HCT116 (cell line): ENCODE measurements around the gene SYTL3. TPM values are rescaled to one million over a fixed set of nuclear protein-coding genes. Genes with fewer than 3 reads are reported as not detected.

Source experiments
- ATAC-seq: fragments of 200-7000 bp; cut with Tn5 transposase; 2 replicates; pipeline ENCODE4 v1.9.1; 2020; ENCODE audit warnings: mild to moderate bottlenecking, moderate library complexity
- BruUV-seq: library from RNA; stranded (reverse); fragments of 400-500 nt; replicated peaks from 2 replicates; lab custom pipeline; 2021; lab: Mats Ljungman, UMichigan
- CTCF ChIA-PET: fragments of 300-600 bp; sonication (Branson Sonifier 250); formaldehyde crosslinking; loops from one replicate; lab custom pipeline; 2021; ENCODE audit warnings: antibody characterized with exemption; lab: Charles Lee
- POLR2A ChIA-PET: fragments of 300-600, 350-600 bp; sonication (Branson Sonifier 250); formaldehyde crosslinking; loops from one replicate; lab custom pipeline; 2021; ENCODE audit warnings: antibody characterized with exemption; lab: Charles Lee
- RAD21 ChIA-PET, 2 experiments: fragments of 300-600 bp; sonication (Branson Sonifier 250); formaldehyde crosslinking; loops; one replicate each; lab custom pipeline; 2023; ENCODE audit warnings: low total read pairs in 2 of 2; ENCODE audit not compliant: uncharacterized antibody in 2 of 2, unreplicated experiment in 2 of 2, low non-redundant PET in 1 of 2; lab: Charles Lee
- DNase-seq: peaks from one replicate; pipeline ENCODE4 v3.0.0-alpha.2; 2010; ENCODE audit warnings: low read depth, low spot score
- H2AFZ ChIP-seq: fragments of 200-600 bp; shearing (Covaris generic), sonication (generic); 2 replicates; pipeline ENCODE4 v1.6.1; 2017; ENCODE audit warnings: low read depth, mixed run types, mixed read lengths, antibody characterized with exemption, low read length; ENCODE audit not compliant: poor library complexity, severe bottlenecking
- H3K27ac ChIP-seq: 2 replicates; pipeline ENCODE4 v1.5.1; 2012; ENCODE audit warnings: low read depth, low read length
- H3K27me3 ChIP-seq: fragments of 200-600 bp; sonication (generic); 2 replicates; pipeline ENCODE4 v1.6.1; 2016; ENCODE audit warnings: mixed run types, low read length, mixed read lengths; ENCODE audit not compliant: insufficient read depth
- H3K36me3 ChIP-seq, 2 experiments: fragments of 200-500 bp in 1 of 2; fragments of 200-600 bp in 1 of 2; sonication (Bioruptor generic) in 1 of 2; sonication (generic) in 1 of 2; 2 replicates each; pipeline versions ENCODE4 v1.5.1 to v1.6.1; 2014 to 2016; ENCODE audit warnings: low read length in 2 of 2, inconsistent platforms in 1 of 2, mixed read lengths in 1 of 2, mixed run types in 1 of 2; ENCODE audit not compliant: insufficient read depth in 2 of 2, control insufficient read depth in 1 of 2
- H3K4me1 ChIP-seq, 2 experiments: fragments of 200-600 bp in 1 of 2; sonication (generic) in 1 of 2; 2 replicates each; pipeline versions ENCODE4 v1.5.1 to v1.6.1; 2012 to 2017; ENCODE audit warnings: low read length in 2 of 2, inconsistent platforms in 1 of 2, mild to moderate bottlenecking in 1 of 2, mixed read lengths in 1 of 2, mixed run types in 1 of 2, moderate library complexity in 1 of 2; ENCODE audit not compliant: insufficient read depth in 2 of 2, control insufficient read depth in 1 of 2
- H3K4me2 ChIP-seq: fragments of 200-600 bp; sonication (generic); 2 replicates; pipeline ENCODE4 v1.6.1; 2017; ENCODE audit warnings: mixed run types, low read length, mixed read lengths
- H3K4me3 ChIP-seq, 2 experiments: fragments of 200-600 bp in 1 of 2; sonication (generic) in 1 of 2; replicated peaks in 1 of 2; 2 replicates each; pipeline ENCODE4 v1.5.1; 2011 to 2016; ENCODE audit warnings: low read length in 2 of 2, control low read depth in 1 of 2, low read depth in 1 of 2, mild to moderate bottlenecking in 1 of 2, mixed read lengths in 1 of 2, mixed run types in 1 of 2
- H3K79me2 ChIP-seq: fragments of 200-600 bp; sonication (generic); 2 replicates; pipeline ENCODE4 v1.6.1; 2017; ENCODE audit warnings: mild to moderate bottlenecking, mixed run types, low read length, moderate library complexity, mixed read lengths; ENCODE audit not compliant: insufficient read depth
- H3K9ac ChIP-seq: fragments of 200-600 bp; sonication (generic); 2 replicates; pipeline ENCODE4 v1.6.1; 2016; ENCODE audit warnings: low read length, mixed read lengths
- H3K9me2 ChIP-seq: fragments of 200-600 bp; sonication (generic), shearing (Covaris generic); 2 replicates; pipeline ENCODE4 v1.6.1; 2017; ENCODE audit warnings: mixed run types, mild to moderate bottlenecking, moderate library complexity; ENCODE audit not compliant: insufficient read depth
- H3K9me3 ChIP-seq, 2 experiments: fragments of 200-500 bp in 1 of 2; fragments of 200-600 bp in 1 of 2; sonication (Bioruptor generic) in 1 of 2; sonication (generic) in 1 of 2; 2 replicates each; pipeline ENCODE4 v1.6.1; 2014 to 2017; ENCODE audit warnings: low read length in 2 of 2, mixed read lengths in 2 of 2, inconsistent platforms in 1 of 2, low read depth in 1 of 2, mild to moderate bottlenecking in 1 of 2, mixed run types in 1 of 2, moderate library complexity in 1 of 2; ENCODE audit not compliant: control insufficient read depth in 1 of 2, insufficient read depth in 1 of 2
- H4K20me1 ChIP-seq: fragments of 200-600 bp; sonication (generic), shearing (Covaris generic); 2 replicates; pipeline ENCODE4 v1.6.1; 2017; ENCODE audit warnings: mixed run types, mild to moderate bottlenecking, moderate library complexity; ENCODE audit not compliant: insufficient read depth
- CBX3 ChIP-seq: IDR thresholded peaks from 2 replicates; pipeline ENCODE4 v1.6.1; 2012; ENCODE audit warnings: low read depth
- CTCF ChIP-seq, 3 experiments: fragments of 200-600 bp in 1 of 3; sonication (generic) in 1 of 3; IDR thresholded peaks in 2 of 3; conservative IDR thresholded peaks in 1 of 3; 2 replicates each; pipeline ENCODE4 v1.5.1; 2012 to 2017; ENCODE audit warnings: low read depth in 2 of 3, low read length in 2 of 3, antibody characterized with exemption in 1 of 3, borderline replicate concordance in 1 of 3, control low read depth in 1 of 3, mild to moderate bottlenecking in 1 of 3, mixed read lengths in 1 of 3, mixed run types in 1 of 3, moderate library complexity in 1 of 3; ENCODE audit not compliant: insufficient read depth in 1 of 3
- EZH2phosphoT487 ChIP-seq: fragments of 200-600 bp; IDR thresholded peaks from 2 replicates; pipeline ENCODE4 v1.6.1; 2018; ENCODE audit warnings: antibody characterized with exemption, borderline replicate concordance
- FOSL1 ChIP-seq: IDR thresholded peaks from 2 replicates; pipeline ENCODE4 v1.6.1; 2012; ENCODE audit warnings: low read depth
- POLR2A ChIP-seq: IDR thresholded peaks from 2 replicates; pipeline ENCODE4 v1.7.0; 2011; ENCODE audit warnings: borderline replicate concordance; ENCODE audit not compliant: insufficient read depth, insufficient read length; ENCODE audit errors: extremely low read depth
- POLR2AphosphoS5 ChIP-seq: IDR thresholded peaks from 2 replicates; pipeline ENCODE4 v1.6.1; 2011; ENCODE audit warnings: mild to moderate bottlenecking, low read depth, low read length, moderate library complexity
- REST ChIP-seq: IDR thresholded peaks from 2 replicates; pipeline ENCODE4 v1.6.1; 2012; ENCODE audit warnings: low read depth
- SRF ChIP-seq: IDR thresholded peaks from 2 replicates; pipeline ENCODE4 v1.6.1; 2012; ENCODE audit warnings: low read depth
- TCF7L2 ChIP-seq: IDR thresholded peaks from 2 replicates; pipeline ENCODE4 v1.7.0; 2011; ENCODE audit warnings: borderline replicate concordance, inconsistent platforms; ENCODE audit not compliant: insufficient read depth, insufficient read length; ENCODE audit errors: extremely low read depth
- YY1 ChIP-seq: IDR thresholded peaks from 2 replicates; pipeline ENCODE4 v1.6.1; 2011; ENCODE audit warnings: low read length, low read depth, moderate library complexity, mild to moderate bottlenecking; ENCODE audit not compliant: insufficient replicate concordance; ENCODE audit errors: extremely low read depth
- ZFX ChIP-seq: fragments of 450-650 bp; IDR thresholded peaks from 2 replicates; pipeline ENCODE4 v1.6.1; 2017
- ZNF274 ChIP-seq: fragments of 200-500 bp; sonication (Bioruptor generic); IDR thresholded peaks from 2 replicates; pipeline ENCODE4 v1.6.1; 2014; ENCODE audit warnings: mild to moderate bottlenecking, low read depth, low read length, inconsistent platforms
- intact Hi-C: fragments of 100-400 bp; cut with micrococcal nuclease; formaldehyde crosslinking; loops from 2 replicates; pipeline ENCODE4 v1.10.0; 2022
- total RNA-seq: library from RNA; stranded (reverse); gene quantifications from one replicate; pipeline ENCODE4 v1.2.1, GENCODE V29; 2021; ENCODE audit not compliant: unreplicated experiment
- TF ChIP-seq, protein P1 (sequence below): IDR thresholded peaks from 2 replicates; pipeline ENCODE4 v1.6.1; 2011; ENCODE audit warnings: mild to moderate bottlenecking, low read length, moderate library complexity; ENCODE audit not compliant: insufficient replicate concordance; ENCODE audit errors: extremely low read depth
- TF ChIP-seq, protein P2 (sequence below): IDR thresholded peaks from 2 replicates; pipeline ENCODE4 v1.6.1; 2012

Gene SYTL3
- total RNA-seq, 1 experiment from 2014 or later, result 55.3 TPM

- ChIA-PET CTCF (interaction anchor here (0.6 to 2.1 kb wide), 8 partner anchors 9 to 404 kb away, joined by 3 to 21 read pairs (median 4); no protein-coding TSS in a partner anchor), RAD21 (interaction anchor here (0.6 to 1.4 kb wide), 5 partner anchors 12 to 123 kb away, joined by 3 to 5 read pairs (median 4); no protein-coding TSS in a partner anchor), POLR2A (interaction anchor here (0.5 to 4.4 kb wide), 13 partner anchors 9 to 171 kb away, joined by 3 to 35 read pairs (median 6); no protein-coding TSS in a partner anchor)
- Histone ChIP-seq H3K27me3 (no peaks in the 10 kb centered on the region), H4K20me1 (no peaks in the 10 kb centered on the region), H3K9me3 (no peaks in the 10 kb centered on the region), H3K4me2 (peak overlapping the region; percentile 64), H3K9me2 (no peaks in the 10 kb centered on the region), H3K36me3 (peaks cover 0 to 56% of the 10 kb centered on the region in 2 experiments; a peak in 2 of 4 replicates), H3K4me1 (peaks cover 45 to 79% of the 10 kb centered on the region in 2 experiments), H3K27ac (peak overlapping the region; percentile 97), H3K79me2 (peaks cover 76% of the 10 kb centered on the region), H3K4me3 (no peak overlapping the region; a peak in 1 of 4 replicates), H2AFZ (no peak overlapping the region), H3K9ac (peak overlapping the region; percentile 74)
- DNase-seq (peak; percentile 100), ATAC-seq (peak; percentile 85)
- no TSS peak for BruUV-seq
- no peak for TF ChIP-seq EZH2phosphoT487
- TF ChIP-seq REST, result no peak
- TF ChIP-seq CTCF (IDR thresholded peaks at IDR 0.05 in 2 of 3, conservative IDR thresholded peaks at IDR 0.05 in 1 of 3; ENCODE audit: borderline replicate concordance in 1 of 3, insufficient read depth in 1 of 3, low read depth in 2 of 3, low read length in 2 of 3), result no peak
- no peak for TF ChIP-seq SRF
- TF ChIP-seq, protein P1, sequence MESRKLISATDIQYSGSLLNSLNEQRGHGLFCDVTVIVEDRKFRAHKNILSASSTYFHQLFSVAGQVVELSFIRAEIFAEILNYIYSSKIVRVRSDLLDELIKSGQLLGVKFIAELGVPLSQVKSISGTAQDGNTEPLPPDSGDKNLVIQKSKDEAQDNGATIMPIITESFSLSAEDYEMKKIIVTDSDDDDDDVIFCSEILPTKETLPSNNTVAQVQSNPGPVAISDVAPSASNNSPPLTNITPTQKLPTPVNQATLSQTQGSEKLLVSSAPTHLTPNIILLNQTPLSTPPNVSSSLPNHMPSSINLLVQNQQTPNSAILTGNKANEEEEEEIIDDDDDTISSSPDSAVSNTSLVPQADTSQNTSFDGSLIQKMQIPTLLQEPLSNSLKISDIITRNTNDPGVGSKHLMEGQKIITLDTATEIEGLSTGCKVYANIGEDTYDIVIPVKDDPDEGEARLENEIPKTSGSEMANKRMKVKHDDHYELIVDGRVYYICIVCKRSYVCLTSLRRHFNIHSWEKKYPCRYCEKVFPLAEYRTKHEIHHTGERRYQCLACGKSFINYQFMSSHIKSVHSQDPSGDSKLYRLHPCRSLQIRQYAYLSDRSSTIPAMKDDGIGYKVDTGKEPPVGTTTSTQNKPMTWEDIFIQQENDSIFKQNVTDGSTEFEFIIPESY, result peak; percentile 79
- no peak for TF ChIP-seq CBX3
- TF ChIP-seq FOSL1, result no peak
- TF ChIP-seq POLR2A, result peak; percentile 37
- no peak for TF ChIP-seq ZNF274
- peak; percentile 95 for TF ChIP-seq TCF7L2
- peak; percentile 74; the same call in 1 of the 2 replicates for TF ChIP-seq POLR2AphosphoS5
- peak; percentile 78 for TF ChIP-seq YY1
- no peak for TF ChIP-seq ZFX
- TF ChIP-seq, protein P2, sequence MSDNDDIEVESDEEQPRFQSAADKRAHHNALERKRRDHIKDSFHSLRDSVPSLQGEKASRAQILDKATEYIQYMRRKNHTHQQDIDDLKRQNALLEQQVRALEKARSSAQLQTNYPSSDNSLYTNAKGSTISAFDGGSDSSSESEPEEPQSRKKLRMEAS, result no peak
- intact Hi-C loops, result loop anchor here (1.0 kb wide), 4 partner anchors 10 to 123 kb away; no protein-coding TSS in a partner anchor
These were observed 80.7 kb downstream of the SYTL3 start for GRCh38 chr6:158730541-158730907.
